Measurements from ENCODE around the gene XYLT2.

- no peak for TF ChIP-seq CTCF (IDR thresholded peaks at IDR 0.05)
- no peak for TF ChIP-seq POLR2A (IDR thresholded peaks at IDR 0.05)
- TF ChIP-seq POLR2AphosphoS5 (IDR thresholded peaks at IDR 0.05; ENCODE audit: insufficient read depth in 1 of 2, low read depth in 1 of 2): no peak
Observed at GRCh38 chr17:50298018-50298417, 47.9 kb upstream of the XYLT2 start.
